WI38 (cell line): Measurements from ENCODE around the gene HLA-DOA.
A peak's percentile ranks its signal among the peaks of the same experiment; 100 is the strongest.

Experiments used
- H3K4me3 ChIP-seq: 2 replicates; pipeline ENCODE4 v1.5.1; 2011; ENCODE audit warnings: low read depth, mild to moderate bottlenecking, control low read depth, low read length
- TF ChIP-seq, protein P1 (sequence below): IDR thresholded peaks from 2 replicates; pipeline ENCODE4 v1.5.1; 2012; ENCODE audit warnings: low read depth, mild to moderate bottlenecking, control low read depth, low read length

Gene HLA-DOA

DNA sequence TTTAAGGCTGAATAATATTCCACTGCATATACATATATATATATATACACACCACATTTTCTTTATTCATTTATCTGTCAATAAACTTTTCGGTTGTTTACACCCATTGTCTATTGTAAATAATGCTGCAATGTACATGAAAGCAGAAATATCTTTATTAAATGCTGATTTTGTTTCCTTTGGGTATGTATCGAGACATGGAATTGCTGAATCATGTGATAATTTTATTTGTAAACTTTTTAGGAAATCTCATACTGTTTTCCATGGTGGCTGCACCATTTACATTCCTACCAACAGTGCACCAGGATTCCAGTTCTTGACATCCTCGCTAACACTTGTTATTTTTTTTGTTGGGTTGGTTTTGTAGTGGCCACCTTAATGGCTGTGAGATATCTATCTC is 14.1 kb upstream of the HLA-DOA start:
- TF ChIP-seq, protein P1, sequence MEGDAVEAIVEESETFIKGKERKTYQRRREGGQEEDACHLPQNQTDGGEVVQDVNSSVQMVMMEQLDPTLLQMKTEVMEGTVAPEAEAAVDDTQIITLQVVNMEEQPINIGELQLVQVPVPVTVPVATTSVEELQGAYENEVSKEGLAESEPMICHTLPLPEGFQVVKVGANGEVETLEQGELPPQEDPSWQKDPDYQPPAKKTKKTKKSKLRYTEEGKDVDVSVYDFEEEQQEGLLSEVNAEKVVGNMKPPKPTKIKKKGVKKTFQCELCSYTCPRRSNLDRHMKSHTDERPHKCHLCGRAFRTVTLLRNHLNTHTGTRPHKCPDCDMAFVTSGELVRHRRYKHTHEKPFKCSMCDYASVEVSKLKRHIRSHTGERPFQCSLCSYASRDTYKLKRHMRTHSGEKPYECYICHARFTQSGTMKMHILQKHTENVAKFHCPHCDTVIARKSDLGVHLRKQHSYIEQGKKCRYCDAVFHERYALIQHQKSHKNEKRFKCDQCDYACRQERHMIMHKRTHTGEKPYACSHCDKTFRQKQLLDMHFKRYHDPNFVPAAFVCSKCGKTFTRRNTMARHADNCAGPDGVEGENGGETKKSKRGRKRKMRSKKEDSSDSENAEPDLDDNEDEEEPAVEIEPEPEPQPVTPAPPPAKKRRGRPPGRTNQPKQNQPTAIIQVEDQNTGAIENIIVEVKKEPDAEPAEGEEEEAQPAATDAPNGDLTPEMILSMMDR = no peak
- no peak overlapping the region for H3K4me3 ChIP-seq

DNA sequence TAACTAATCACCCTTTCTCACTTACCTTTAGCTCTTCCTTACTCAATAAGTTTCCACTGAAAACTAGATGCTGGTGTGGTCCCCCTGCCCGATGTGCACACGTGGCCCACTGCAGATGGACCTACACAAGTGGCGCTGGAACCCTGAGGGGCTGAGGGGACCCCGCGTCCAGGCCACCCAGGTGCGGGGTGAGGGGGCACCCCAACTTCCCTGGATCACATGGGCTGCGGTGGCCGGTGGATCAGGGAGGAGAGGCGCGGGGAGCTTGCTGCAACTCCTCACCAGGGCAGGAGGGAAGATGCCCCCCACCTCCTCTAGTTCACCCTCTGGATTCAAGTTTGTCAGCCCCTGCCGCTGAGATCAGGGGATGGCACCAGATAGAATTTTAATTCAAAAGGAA is 12.5 kb upstream of the HLA-DOA start:
- H3K4me3 ChIP-seq = no peak overlapping the region
- TF ChIP-seq, protein P1 = no peak

DNA sequence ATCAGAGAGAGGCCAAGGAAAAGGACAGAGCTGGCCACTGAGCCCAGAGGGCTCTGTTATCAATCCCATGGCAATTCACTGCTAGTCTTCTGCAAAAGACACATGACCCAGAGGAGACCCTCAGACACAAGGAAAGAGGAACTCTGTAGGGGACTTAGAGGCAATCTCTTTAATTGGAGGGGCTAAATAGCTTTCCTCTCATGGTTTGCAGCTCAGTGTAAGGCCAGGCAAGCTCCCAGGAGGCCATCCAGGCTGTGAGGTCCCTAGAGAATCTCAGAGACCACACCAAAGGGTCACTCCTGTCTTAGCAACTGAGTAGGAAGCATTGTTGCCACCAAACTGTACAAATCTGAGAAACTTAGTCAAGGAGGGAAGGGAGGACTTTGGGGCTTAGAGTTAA is 10.0 kb upstream of the HLA-DOA start:
- TF ChIP-seq, protein P1 = no peak
- no peak overlapping the region for H3K4me3 ChIP-seq

DNA sequence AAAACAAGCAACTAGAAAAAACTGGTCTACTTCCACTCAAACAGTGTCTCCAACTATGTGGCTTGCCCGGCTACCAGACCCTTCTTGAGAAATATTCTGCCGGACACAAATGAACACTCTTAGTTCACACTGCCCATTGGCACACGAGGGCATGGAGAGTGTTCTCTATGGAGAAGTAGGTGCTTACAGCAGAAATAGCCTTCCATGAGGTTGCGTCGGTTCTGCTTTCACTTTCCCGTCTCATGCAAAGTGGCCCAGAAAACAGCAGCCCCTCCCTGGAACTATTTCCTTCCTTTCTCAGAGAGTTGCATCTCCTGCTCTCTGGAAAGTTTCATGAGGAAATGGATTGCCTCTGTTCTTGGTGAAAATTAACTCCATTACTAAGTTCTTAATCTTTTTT is 9.5 kb upstream of the HLA-DOA start:
- H3K4me3 ChIP-seq = peak overlapping the region; percentile 13; the same call in 1 of the 2 replicates
- TF ChIP-seq, protein P1 = no peak

DNA sequence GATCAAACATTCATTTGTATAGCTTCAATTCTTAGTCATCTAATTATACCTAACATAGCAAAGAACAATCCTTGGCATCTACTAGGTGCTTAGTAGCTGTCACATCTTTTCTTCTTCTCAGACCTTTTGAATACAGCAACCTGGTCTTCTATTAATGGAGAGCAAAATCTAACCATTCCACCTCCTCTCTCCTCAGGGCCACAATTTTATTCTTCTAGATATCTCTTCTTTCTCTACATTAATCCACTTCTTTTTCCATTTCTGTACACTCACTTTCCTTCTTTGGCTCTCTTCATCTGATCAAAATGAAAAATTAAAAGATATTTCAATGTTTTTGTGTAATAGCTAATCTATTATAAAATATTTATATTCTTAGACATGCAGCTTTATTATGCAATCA is 9.0 kb upstream of the HLA-DOA start:
- TF ChIP-seq, protein P1 = no peak

GRCh38 chr6:33017694-33018353 is 8.4 kb upstream of the HLA-DOA start:
- no peak overlapping the region for H3K4me3 ChIP-seq
- TF ChIP-seq, protein P1 = no peak

More for the DNA sequence above, 9.0 kb upstream of the HLA-DOA start:
- H3K4me3 ChIP-seq = no peak overlapping the region; the same call in 1 of the 2 replicates

DNA sequence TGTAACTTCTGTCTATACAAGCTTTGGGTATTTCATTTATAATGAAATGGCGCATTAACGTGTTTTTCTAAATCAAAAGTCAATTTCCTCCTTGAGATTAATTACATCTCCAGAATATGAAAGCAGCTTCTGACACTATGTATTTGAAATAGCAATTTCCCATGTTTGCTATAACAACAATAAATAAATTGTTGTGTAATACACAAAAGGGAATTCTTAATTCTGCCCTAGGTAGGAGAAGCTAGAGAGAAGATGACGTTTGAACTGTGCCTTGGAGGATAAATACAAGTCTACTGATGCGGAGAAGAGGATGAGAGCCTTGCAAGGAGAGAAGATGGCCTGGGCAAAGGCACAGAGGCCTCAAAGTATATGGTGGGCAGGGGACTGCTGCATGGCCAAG is 7.6 kb upstream of the HLA-DOA start:
- no peak overlapping the region for H3K4me3 ChIP-seq
- TF ChIP-seq, protein P1 = no peak
